ENCODE data around the gene PRSS38. TPM values are rescaled to one million over a fixed set of nuclear protein-coding genes. Genes with fewer than 3 reads are reported as not detected.

PRSS38 gene
- total and polyA plus RNA-seq, 10 of the 15 experiments (the other 5 are each of a cell fraction or from before 2014, with no cell fraction given), result not detected

- no peak overlapping the region for H3K4me2 ChIP-seq (ENCODE audit: control insufficient read depth, insufficient read depth)
- FAIRE-seq (no peak), DNase-seq (ENCODE audit: low read depth, low spot score) (no peak), ATAC-seq (no peak)
- H2AFZ ChIP-seq (ENCODE audit: control insufficient read depth, low read depth, low read length), result no peak overlapping the region
- no peaks in the 10 kb centered on the region for H3K79me2 ChIP-seq (ENCODE audit: control insufficient read depth, insufficient read depth, low read length)
- no peaks in the 10 kb centered on the region for H3K27me3 ChIP-seq (replicated peaks in 1 of 2; ENCODE audit: control insufficient read depth in 2 of 2, insufficient read depth in 2 of 2, low read length in 1 of 2)
- H3K4me3 ChIP-seq, result no peak overlapping the region
- H3K27ac ChIP-seq (ENCODE audit: control insufficient read depth, insufficient read depth), result no peak overlapping the region
- H3K9me3 ChIP-seq (replicated peaks; ENCODE audit: control insufficient read depth, insufficient read depth, low read length), result no peaks in the 10 kb centered on the region
- WGBS (ENCODE audit: insufficient coverage, insufficient replicate concordance, low lambda C conversion rate, missing lambda C conversion rate), result 95% methylated on average over 42 of the region's 42 CpGs
- in situ Hi-C loops (cut with MboI) (no loop called here), intact Hi-C loops (cut with micrococcal nuclease; ENCODE audit: unreplicated experiment) (no loop called here)
- peaks cover 4 to 8% of the 10 kb centered on the region in 2 experiments; a peak in 3 of 4 replicates for H3K36me3 ChIP-seq (ENCODE audit: control insufficient read depth in 2 of 2, insufficient read depth in 2 of 2, low read length in 1 of 2)
- CTCF ChIA-PET, result interaction anchor here (0.6 kb wide), 1 partner anchor 179 kb away, joined by 3 read pairs; no protein-coding TSS in a partner anchor
- POLR2A ChIA-PET, result no interaction called here
- RAD21 ChIA-PET (ENCODE audit: unreplicated experiment), result no interaction called here
- no TSS peak for BruUV-seq (replicated peaks)
- SMC1A ChIA-PET (ENCODE audit: uncharacterized antibody, unreplicated experiment), result no interaction called here
- H3K9ac ChIP-seq (ENCODE audit: control insufficient read depth, insufficient read depth, low read length), result no peak overlapping the region
- no peaks in the 10 kb centered on the region for H4K20me1 ChIP-seq (ENCODE audit: control insufficient read depth, insufficient read depth)
- H3K4me1 ChIP-seq (ENCODE audit: control insufficient read depth, insufficient read depth, low read length), result no peaks in the 10 kb centered on the region
- TF ChIP-seq KLF5 (IDR thresholded peaks at IDR 0.05; ENCODE audit: partially characterized antibody) (no peak), POLR2AphosphoS5 (IDR thresholded peaks at IDR 0.05; ENCODE audit: low read length) (no peak), RB1 (IDR thresholded peaks at IDR 0.05; ENCODE audit: borderline replicate concordance) (no peak), ETV6 (conservative IDR thresholded peaks at IDR 0.05 in 1 of 2, IDR thresholded peaks at IDR 0.05 in 1 of 2; ENCODE audit: borderline replicate concordance in 1 of 2, low read depth in 1 of 2) (no peak), SUZ12 (IDR thresholded peaks at IDR 0.05; ENCODE audit: unreplicated experiment) (no peak), TARDBP (IDR thresholded peaks at IDR 0.05; ENCODE audit: borderline replicate concordance) (no peak), NFXL1 (IDR thresholded peaks at IDR 0.05; ENCODE audit: borderline replicate concordance) (no peak), ATF2 (IDR thresholded peaks at IDR 0.05; ENCODE audit: low read length) (no peak), ZNF687 (IDR thresholded peaks at IDR 0.05) (no peak), WRNIP1 (IDR thresholded peaks at IDR 0.05; ENCODE audit: borderline replicate concordance, low read depth, low read length) (no peak), MTA2 (IDR thresholded peaks at IDR 0.05; ENCODE audit: low read depth) (no peak), EP300 (IDR thresholded peaks at IDR 0.05; ENCODE audit: borderline replicate concordance in 1 of 2, control insufficient read depth in 1 of 2, low read depth in 2 of 2, low read length in 2 of 2) (no peak), E2F4 (IDR thresholded peaks at IDR 0.05; ENCODE audit: low read depth, low read length) (no peak)
Measured at GRCh38 chr1:227774821-227775661, 40.4 kb upstream of the PRSS38 start.

Data from GM12878 (cell line).